SKM-1 treated with dmso at 0.1 percent for 144 hours (cell line): Measurements from ENCODE around the gene RAD23B.

Source experiments
- DNase-seq: peaks from one replicate; lab custom pipeline; 2025; ENCODE audit not compliant: unreplicated experiment; lab: John Stamatoyannopoulos, UW

Gene RAD23B

DNA sequence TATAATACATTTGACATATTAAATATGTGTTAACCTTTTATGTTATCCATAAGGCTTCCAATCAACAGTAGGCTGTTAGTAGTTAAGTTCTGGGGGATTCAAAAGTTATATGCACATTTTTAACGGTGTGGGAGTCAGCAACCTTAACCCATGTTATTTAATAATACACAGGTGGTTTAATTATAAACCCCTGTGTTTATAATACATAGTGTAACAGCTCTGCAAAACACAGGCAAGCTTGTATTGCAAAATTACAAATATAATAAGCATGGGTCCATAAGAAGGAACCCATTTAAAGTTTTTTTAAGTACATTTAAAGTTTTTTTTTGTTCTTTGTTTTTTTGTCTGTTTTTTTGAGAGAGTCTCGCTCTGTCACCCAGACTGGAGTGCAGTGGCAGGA, 14.5 kb upstream of the RAD23B start:
- no peak for DNase-seq

- no peak for DNase-seq
Measured at GRCh38 chr9:107269254-107269653, 13.8 kb upstream of the RAD23B start.

GRCh38 chr9:107269681-107270080, 13.4 kb upstream of the RAD23B start:
- DNase-seq = no peak

DNA sequence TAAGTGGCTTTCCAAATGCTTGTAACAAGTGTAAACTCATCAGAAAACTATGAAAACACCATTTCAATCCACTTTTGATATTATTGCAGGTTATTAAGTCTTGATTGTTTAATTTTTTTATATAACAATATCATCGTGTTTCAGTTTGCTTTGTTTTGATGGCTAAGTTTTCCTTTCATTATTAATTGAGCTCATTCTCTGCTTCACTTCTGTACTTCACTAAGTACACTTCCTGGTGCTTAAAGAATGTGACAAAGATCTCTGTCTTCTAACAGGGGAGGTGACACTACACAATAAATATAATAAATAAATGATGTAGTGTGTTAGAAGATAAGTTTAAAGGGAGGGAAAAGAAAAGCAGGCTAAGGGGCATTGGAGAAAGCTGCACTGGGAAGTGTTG, 13.0 kb upstream of the RAD23B start:
- DNase-seq = no peak

DNA sequence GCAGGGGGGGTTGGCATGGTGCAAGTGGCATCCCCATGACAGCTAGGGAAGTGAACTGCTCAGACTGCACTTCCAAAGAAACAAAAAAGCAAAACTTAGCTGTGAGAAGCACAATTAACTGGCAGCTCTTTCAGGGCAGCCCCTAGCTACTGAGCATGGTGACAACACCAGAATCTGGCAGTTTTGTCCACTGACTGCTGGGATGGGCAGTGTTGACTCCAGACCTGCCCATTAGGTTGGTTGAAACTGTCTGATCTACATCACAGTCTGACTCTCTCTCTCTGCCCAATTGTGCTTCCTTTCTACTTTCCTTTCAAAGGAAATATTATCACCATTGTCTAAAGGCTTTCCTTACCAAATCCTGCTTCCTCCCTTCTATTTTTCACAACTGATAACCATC, 12.5 kb upstream of the RAD23B start:
- no peak for DNase-seq

GRCh38 chr9:107273634-107274033, 9.4 kb upstream of the RAD23B start:
- no peak for DNase-seq

DNA sequence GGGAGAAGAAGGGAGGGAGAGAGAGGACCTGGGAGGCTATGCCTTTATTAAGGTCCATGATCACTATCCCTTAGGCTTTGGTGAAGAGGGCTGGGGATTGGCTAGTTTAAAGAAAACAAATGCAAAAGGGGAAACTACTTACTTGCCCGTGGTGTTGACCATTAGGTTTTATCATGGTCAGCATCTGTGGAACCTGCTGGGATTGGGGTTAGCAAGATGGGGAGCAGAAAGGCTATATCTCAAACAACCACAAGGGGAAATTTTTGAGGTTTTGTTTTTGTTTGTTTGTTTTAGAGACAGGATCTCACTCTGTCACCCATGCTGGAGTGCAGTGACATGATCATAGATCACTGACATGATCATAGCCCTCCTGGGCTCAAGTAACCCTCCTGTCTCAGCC, 9.0 kb upstream of the RAD23B start:
- DNase-seq = no peak

DNA sequence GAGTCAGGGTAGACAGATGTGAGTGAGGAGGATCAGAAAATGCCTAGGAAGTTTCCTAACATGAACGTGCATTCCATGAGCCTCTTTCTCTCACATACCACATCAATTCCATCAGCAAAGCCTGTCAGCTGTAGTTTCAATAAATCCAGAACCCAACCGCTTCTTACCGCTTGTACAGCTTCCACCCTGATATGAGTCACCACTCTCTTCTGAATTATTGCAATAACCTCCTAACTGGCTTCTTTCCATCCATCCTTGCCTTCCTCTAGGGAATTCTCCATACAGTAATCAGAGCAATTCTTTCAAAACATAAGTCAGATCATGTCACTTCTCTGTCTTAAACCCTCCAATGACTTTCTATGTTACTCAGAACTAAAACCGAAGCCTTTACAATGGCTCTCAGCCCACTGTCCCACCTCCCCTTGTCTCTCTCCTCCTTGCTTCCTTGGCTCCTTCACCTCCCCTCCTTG, 8.1 kb upstream of the RAD23B start:
- DNase-seq = no peak

- DNase-seq = no peak
Measured at GRCh38 chr9:107275530-107275929, 7.5 kb upstream of the RAD23B start.

GRCh38 chr9:107276966-107277710, 5.9 kb upstream of the RAD23B start:
- DNase-seq = no peak

DNA sequence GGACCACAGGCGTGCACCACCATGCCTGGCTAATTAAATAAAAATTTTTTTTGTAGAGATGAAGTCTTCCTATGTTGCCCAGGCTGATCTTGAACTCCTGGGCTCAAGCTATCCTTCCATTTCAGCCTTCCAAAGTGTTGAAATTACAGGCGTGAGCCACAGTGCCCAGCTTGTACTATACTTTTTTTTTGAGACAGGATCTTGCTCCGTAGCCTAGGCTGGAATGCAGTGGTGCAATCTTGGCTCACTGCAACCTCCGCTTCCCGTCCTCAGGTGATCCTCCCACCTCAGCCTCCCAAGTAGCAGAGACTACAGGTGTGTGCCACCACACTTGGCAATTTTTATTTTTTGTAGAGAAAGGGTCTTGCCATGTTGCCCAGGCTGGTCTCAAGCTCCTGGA, 5.3 kb upstream of the RAD23B start:
- DNase-seq = no peak

DNA sequence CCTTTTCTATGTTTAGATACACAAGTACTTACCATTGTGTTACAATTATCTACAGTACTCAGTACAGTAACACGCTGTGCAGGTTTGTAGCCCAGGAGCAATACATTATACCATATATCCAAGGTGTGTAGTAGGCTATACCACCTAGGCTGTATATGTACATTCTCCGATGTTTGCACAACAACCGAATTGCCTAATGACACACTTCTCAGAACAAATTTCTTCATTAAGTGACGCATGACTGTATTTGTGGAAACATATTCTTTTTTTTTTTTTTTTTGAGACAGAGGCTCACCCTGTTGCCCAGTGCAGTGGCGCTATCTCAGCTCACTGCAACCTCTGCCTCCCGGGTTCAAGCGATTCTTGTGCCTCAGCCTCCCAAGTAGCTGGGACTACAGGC, 4.0 kb upstream of the RAD23B start:
- DNase-seq = no peak

- no peak for DNase-seq
Measured at GRCh38 chr9:107280543-107280942, 2.5 kb upstream of the RAD23B start.

DNA sequence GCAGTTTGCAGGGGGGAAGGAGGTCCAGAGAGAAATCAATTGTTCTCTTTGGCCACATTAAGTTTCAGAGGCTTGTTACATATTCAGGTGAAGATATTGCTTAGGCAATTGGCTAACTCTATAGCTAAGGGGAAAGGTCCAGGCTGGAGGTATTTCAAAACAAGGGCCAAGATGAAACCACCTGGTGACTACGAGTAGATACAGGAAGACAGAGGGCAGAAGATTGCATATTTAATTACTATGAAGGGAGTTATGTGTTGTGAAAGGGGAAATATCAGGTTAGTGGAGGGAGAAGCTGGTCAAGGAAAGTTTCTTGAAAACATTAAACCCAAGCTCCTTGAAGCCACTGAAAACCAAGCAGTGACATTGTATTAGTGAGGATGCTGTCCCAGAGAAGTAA, 1.9 kb upstream of the RAD23B start:
- peak; percentile 13 for DNase-seq

GRCh38 chr9:107281922-107282667, 984 bp upstream of the RAD23B start:
- no peak for DNase-seq

DNA sequence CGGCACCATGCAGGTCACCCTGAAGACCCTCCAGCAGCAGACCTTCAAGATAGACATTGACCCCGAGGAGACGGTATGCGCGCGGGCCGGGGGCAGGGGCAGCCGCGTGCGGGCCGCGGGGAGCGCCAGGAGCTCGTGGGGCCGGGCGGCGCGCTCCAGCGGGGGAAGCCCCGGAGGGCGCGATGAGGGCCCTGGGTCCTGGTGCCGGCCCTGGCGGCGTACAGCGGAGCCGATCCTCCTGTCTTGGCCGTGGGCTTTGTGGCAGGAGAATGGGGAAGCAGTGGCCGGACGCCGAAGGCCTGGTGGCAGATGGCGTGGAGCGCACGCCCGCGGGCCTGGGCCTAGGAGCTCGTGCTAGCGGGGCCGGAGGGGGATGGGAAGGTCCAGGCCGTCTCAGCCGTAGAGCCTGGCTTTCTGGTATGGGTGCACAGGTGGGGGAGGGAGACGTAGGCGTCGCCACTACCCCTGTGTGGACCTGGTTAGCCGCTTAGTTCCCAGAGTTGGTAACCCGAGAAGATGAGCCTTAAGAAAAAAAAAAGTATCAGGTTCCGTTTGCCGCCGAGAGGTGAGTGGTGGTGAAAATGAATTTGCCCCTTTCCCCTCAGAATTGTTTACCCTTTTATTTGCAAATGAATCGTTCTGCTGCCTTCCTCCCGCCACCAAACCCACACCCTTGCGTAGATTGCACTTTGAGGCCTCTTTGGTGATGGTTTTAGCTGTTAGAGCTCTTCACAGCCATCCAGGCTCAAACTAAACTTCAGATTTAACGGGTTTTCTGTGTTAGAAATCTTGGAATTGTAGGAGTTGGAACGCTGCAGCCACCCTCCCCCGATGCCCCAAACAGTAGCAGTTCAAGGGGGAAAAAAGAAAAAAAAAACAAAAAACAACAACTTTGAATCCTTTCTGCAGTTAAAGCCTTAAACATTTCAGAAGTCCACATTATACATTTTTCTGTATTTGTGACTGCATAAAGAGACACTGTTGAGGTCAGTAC, 841 bp downstream of the RAD23B start:
- peak; percentile 25 for DNase-seq

DNA sequence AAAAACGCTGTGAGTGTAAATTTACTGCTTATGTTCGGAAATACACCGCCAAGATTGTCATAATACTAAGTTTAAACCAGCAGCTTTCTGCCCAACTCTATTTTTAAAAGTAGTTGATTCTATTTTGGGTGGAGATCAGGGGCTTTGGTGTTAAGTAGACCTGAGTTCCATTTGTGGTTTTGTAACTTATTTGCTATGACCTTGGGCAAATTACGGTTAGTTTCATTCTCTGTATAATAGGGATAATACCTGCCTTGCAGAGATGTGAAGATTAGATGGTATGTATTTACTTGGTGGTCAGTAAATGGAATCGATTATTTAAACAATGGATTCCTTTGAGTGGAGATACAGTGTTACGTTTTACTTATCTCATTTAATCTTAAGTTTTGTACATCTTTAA, 1.6 kb downstream of the RAD23B start:
- DNase-seq = no peak

DNA sequence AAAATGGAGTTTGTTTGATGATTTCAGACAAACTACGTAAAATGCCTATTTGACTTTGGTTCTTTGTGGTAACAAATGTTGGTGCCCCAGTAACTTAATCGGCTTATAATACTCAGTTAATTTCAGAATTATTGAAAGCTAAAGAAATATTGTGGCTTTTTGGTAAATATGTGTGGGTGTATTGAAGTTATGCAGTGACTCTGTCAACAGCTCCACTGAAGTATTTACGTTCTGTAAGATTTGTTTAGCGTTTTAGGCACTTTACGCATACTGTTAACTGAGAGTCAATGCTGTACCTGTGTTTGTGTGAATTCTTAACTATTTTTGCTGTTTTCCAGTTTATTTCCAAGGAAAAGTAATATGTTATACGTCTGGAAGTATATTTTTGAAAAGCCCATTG, 2.2 kb downstream of the RAD23B start:
- no peak for DNase-seq

GRCh38 chr9:107286057-107286456, 3.0 kb downstream of the RAD23B start:
- no peak for DNase-seq

DNA sequence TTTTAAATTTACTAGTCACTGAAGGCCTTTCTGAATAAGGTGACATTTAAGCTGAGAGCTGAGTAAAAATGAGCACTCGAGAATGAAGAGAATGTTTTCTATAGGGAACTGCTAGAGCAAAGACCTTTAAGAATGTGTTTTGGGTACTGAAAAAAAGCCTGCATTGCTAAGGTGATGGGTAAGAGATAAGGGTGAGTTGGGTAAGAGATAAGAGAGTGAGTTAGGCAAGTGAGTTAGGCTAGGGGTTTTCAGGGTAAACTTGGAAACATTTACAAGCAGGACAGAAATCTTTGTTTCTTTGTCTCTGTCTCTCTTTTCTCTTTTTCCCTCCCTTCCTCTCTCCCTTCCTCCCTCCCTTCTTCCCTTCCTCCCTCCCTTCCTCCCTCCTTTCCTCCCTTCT, 5.6 kb downstream of the RAD23B start:
- no peak for DNase-seq

- DNase-seq = no peak
Measured at GRCh38 chr9:107290619-107291018, 7.5 kb downstream of the RAD23B start.
